Measurements from ENCODE around the gene SH3PXD2A.
"Not testable (repeated sequence)": the region's sequence is repeated elsewhere in the genome, so short reads cannot be mapped to it uniquely, and the experiment has no call there.

Gene SH3PXD2A

GRCh38 chr10:103833731-103834365 is 21.5 kb downstream of the SH3PXD2A start:
- DNase-seq (ENCODE audit: low spot score): no peak

GRCh38 chr10:103832806-103833205 is 22.6 kb downstream of the SH3PXD2A start:
- no peak for DNase-seq (ENCODE audit: low spot score)

- DNase-seq (ENCODE audit: low spot score): no peak
Observed at GRCh38 chr10:103829838-103830465, 25.4 kb downstream of the SH3PXD2A start.

- no peak for DNase-seq (ENCODE audit: low spot score)
Observed at GRCh38 chr10:103829278-103829677, 26.1 kb downstream of the SH3PXD2A start.

- DNase-seq (ENCODE audit: low spot score): no peak
Observed at GRCh38 chr10:103828587-103829197, 26.7 kb downstream of the SH3PXD2A start.

- DNase-seq (ENCODE audit: low spot score): peak; percentile 46
Observed at GRCh38 chr10:103828107-103828506, 27.3 kb downstream of the SH3PXD2A start.

GRCh38 chr10:103826885-103827284 is 28.5 kb downstream of the SH3PXD2A start:
- DNase-seq (ENCODE audit: low spot score): no peak

- no peak for DNase-seq (ENCODE audit: low spot score)
Observed at GRCh38 chr10:103824281-103824680, 31.1 kb downstream of the SH3PXD2A start.

- no peak for DNase-seq (ENCODE audit: low spot score)
Observed at GRCh38 chr10:103823706-103824272, 31.6 kb downstream of the SH3PXD2A start.

- no peak for DNase-seq (ENCODE audit: low spot score)
Observed at GRCh38 chr10:103822800-103823199, 32.6 kb downstream of the SH3PXD2A start.

- DNase-seq (ENCODE audit: low spot score): no peak
Observed at GRCh38 chr10:103822107-103822716, 33.2 kb downstream of the SH3PXD2A start.

- no peak for DNase-seq (ENCODE audit: low spot score)
Observed at GRCh38 chr10:103820101-103821062, 35.0 kb downstream of the SH3PXD2A start.

- DNase-seq (ENCODE audit: low spot score): no peak
Observed at GRCh38 chr10:103819493-103819892, 35.9 kb downstream of the SH3PXD2A start.

GRCh38 chr10:103818765-103819374 is 36.5 kb downstream of the SH3PXD2A start:
- DNase-seq (ENCODE audit: low spot score): no peak

GRCh38 chr10:103818105-103818504 is 37.3 kb downstream of the SH3PXD2A start:
- no peak for DNase-seq (ENCODE audit: low spot score)

- DNase-seq (ENCODE audit: low spot score): peak; percentile 25
Observed at GRCh38 chr10:103816431-103816830, 38.9 kb downstream of the SH3PXD2A start.

GRCh38 chr10:103814626-103815370 is 40.6 kb downstream of the SH3PXD2A start:
- DNase-seq (ENCODE audit: low spot score): no peak

- DNase-seq (ENCODE audit: low spot score): no peak
Observed at GRCh38 chr10:103814105-103814504, 41.3 kb downstream of the SH3PXD2A start.

GRCh38 chr10:103813312-103813711 is 42.1 kb downstream of the SH3PXD2A start:
- DNase-seq (ENCODE audit: low spot score): not testable (repeated sequence)

- DNase-seq (ENCODE audit: low spot score): no peak
Observed at GRCh38 chr10:103812432-103812831, 42.9 kb downstream of the SH3PXD2A start.
